Fibroblast of pulmonary artery (primary cell): ENCODE results near the gene HOXA7.

Source experiments
- DNase-seq: peaks from one replicate; pipeline ENCODE4 v3.0.0-alpha.2; 2010; ENCODE audit warnings: low read depth
- H3K4me3 ChIP-seq: replicated peaks from 2 replicates; pipeline ENCODE4 v1.5.1; 2011; ENCODE audit warnings: low read depth, mild to moderate bottlenecking, control low read depth, low read length, moderate library complexity
- CTCF ChIP-seq: IDR thresholded peaks from 2 replicates; pipeline ENCODE4 v1.5.1; 2011; ENCODE audit warnings: mild to moderate bottlenecking, control low read depth, low read length, inconsistent platforms; ENCODE audit errors: missing control alignments

Gene HOXA7

GRCh38 chr7:27159266-27160144, 3.0 kb upstream of the HOXA7 start:
- TF ChIP-seq CTCF: no peak
- H3K4me3 ChIP-seq: no peak overlapping the region
- DNase-seq: no peak

- DNase-seq: no peak
- no peak for TF ChIP-seq CTCF
- no peak overlapping the region for H3K4me3 ChIP-seq
These were observed 2.2 kb upstream of the HOXA7 start for GRCh38 chr7:27158436-27159265.

DNA sequence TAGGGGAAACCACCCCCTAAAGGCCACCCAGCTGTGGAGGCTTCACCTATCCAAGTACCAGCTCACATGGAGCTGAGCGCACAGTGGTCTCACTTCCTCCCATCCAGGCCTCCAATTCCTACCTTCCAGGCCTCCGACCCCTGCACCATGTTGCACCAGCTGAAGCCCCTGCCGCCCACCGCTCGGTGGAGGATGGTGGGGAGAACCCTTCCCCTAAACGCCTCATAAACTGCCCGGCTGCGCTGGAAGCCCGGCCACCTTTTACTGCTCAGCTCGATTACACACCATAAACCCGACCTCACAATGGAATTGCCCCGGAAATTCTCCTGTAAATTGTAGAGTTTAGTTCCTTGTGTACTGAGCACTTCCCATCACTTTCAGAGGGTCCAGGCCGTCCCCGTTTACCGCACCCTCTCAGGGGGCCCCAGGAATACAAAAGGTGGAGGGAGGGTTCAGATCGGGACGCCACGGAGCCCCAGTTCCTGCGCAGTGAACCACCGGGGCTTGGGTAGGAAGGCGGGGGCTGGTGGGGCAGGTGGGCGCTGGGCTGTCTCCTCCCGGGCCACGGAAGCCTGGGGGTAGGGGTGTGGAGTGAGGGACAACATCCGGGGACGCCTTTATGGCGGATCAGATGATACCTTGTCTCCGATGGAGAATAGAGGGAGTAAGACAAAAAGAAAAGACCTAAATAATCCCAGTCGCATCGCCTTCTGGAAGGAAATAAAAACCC, 1.4 kb upstream of the HOXA7 start:
- H3K4me3 ChIP-seq: no peak overlapping the region
- no peak for TF ChIP-seq CTCF
- no peak for DNase-seq

DNA sequence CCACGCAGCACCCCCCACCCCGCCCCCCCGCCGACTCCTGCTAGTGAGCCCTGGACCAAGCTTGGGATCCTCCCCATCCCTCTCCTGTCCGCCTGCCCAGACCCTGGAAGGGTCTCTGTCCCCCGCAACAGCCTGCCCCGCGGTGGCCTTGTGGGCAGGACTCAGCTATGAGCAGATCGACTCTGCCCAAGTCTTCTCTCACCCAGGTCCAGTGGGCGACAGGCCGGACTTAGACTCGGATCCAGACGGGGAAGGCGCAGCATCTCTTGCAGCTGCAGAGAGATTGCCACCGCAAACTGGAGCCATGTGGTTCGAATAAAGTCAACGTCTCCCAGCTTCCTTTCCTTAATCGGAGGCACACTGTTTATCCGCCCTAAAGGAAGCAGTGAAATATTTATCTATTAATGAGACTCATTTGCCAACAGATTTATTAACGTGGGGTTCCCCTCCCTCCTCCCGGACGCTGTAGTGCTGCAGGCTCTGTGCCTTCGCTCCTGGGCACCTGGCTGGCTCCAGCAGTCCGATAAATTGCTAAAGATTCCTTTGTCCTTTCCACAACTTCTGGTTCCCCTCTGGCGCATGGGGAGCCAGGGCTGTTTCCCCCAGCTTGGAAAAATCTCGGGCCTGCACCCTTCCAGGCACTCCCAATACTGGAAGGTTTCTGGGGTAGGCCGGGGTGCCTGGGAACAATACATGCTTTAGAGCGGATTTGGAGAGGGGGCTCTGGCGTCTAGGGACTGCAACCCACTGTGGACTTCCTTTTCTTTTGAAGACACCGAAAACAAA, 634 bp upstream of the HOXA7 start:
- no peak overlapping the region for H3K4me3 ChIP-seq
- DNase-seq: no peak
- no peak for TF ChIP-seq CTCF

DNA sequence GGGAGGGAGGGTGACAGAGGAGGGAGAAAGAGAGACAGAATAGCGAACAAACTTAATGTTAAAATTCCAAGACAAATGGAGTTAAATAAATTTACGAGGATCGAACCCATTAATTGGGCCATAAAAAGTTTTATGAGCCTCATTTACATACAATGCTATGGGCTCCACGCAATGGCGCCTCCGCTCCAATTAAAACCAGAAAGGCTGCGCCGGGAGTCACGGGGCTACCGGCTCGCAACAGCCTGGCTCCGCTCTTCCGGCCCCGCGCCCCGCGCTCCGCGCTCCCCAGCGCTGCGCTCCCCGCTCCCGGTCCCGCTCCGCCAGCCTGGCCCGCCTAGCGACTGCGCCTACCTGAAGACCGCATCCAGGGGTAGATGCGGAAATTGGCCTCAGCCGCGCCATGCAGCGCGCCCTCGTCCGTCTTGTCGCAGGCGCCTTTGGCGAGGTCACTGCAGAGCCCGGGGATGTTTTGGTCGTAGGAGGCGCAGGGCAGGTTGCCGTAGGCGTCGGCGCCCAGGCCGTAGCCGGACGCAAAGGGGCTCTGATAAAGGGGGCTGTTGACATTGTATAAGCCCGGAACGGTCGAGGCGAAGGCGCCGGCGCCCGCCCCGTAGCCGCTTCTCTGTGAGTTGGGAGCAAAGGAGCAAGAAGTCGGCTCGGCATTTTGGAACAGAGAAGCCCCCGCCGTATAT, 513 bp downstream of the HOXA7 start:
- no peak overlapping the region for H3K4me3 ChIP-seq
- no peak for DNase-seq
- TF ChIP-seq CTCF: no peak
